Left lobe of liver (tissue), 2 donors: ENCODE results near the gene DYSF. TPM values are rescaled to one million over a fixed set of nuclear protein-coding genes. Genes with fewer than 3 reads are reported as not detected.

Experiments
- ATAC-seq: fragments of 200-7000 bp; cut with Tn5 transposase; one replicate; pipeline ENCODE4 v1.9.1; 2020; ENCODE audit warnings: mild to moderate bottlenecking, moderate library complexity
- DNase-seq: peaks from one replicate; pipeline ENCODE4 v3.0.0-alpha.2; 2020; ENCODE audit warnings: low spot score
- total RNA-seq: library from RNA; stranded (reverse); gene quantifications from one replicate; pipeline ENCODE4 v1.2.1, GENCODE V29; 2021
- donor health status: DM: no; HTN: no; CAD: no; lungs with moderate emphysema.
- donor health status: DM: no; HTN: yes; CAD: no.

Gene DYSF
- total RNA-seq, 1 donor from 2014 or later, result 30.0 TPM

DNA sequence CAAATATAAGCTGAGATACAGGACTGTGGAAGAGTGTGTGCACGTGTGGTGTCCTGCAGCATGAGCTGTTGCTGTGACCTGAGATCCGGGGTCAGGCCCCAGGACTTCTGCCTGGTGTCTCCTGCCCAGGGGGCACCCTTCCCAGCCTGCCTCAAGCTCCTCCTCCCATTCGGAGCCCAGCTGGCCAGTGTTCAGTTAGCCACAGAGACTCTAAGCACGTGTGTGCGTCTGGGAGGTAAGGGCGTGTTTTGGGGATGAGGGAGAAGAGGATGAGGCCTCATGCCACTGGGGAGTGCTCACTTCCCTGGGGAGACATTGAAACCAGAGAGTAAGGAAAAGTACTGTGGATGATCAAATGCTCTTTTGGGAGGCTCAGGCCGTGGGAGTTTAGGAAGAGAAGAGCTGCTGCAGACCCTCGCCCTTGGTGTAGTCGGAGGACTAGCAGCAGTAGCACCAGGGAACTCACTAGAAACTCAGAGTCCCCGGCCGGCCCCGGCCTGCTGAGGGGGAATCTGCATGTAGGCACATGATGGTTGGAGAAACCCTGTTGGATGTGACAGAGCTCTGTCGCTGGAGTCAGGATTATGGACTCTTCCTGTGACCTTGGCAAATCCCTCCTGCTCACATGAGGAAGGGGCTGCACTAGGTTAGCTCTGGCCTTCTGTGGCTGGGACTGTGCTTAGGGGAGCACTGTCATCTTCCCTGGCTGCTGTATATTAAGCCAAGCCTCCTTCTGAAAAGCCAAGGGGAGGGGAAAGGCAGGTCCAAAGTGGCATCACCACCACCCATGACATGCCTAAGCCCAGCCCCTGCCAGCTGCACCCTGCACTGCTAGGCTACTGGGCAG lies 231.1 kb downstream of the DYSF start:
- DNase-seq, result no peak
- no peak for ATAC-seq

DNA sequence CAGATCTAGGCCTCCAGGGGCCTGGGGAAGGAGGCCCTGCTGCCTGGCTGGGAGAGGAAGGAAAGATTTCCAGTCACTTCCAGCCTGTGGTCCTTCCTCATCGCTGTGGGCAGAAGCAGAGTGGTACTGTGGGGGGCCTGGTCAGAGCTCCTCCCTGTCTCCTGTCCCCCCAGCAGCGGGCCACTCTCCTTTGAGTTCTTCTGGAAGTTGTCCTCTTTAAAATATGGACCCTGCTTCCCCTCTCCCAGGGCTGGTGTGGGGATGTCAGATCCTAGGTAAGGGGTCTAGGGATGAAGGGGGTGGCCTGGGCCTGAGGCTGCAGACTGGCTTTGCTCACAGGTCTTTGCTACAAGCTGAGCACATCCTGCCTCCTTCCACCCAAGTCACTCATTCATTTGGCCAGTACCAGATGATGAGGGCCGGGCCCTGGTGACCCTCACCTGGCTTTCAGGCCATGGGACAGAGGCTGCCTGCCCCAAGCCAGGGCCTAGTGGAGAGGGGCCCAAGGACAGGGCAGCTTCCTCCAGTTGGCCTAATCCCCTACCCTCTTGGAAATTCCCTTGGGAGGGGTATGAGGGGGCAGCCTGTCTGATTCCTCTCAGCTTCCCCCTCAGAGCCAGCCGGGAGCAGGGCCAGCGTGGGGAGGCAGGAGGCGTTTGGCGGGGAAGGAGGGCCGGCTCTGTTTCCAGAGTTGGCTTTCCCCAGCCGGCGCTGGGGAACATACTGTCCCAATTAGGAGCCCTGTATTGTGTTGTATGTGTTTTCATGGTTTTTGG lies 231.9 kb downstream of the DYSF start:
- DNase-seq, result no peak

DNA sequence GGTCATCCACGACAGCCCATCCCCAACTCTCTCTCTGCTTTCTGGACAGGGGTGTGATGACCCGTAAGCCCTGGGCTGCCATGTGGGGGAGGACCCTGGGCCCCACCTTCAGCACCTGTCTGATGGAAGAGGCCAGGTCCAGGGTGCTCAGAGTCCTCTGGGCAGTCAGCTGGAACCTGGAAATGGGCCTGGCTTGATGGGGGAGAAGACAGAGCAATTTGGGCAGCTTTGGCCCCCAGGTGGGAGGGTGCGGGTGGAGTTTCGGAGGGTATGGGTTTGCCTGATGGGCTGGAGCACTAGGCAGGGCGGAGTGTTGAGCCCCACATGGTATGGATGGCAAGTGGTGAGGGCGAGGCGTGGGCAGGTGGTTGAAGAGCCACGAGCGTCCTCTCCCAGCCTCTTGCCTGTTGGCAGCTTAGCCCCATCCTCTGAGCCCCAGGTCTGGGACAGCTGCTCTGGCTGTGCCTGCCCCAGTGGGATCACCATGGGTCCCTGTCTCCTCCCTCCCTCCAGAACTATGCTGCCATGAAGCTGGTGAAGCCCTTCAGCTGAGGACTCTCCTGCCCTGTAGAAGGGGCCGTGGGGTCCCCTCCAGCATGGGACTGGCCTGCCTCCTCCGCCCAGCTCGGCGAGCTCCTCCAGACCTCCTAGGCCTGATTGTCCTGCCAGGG lies 232.7 kb downstream of the DYSF start:
- DNase-seq (no peak), ATAC-seq (no peak)

More for the DNA sequence above, 231.9 kb downstream of the DYSF start:
- no peak for ATAC-seq

DNA sequence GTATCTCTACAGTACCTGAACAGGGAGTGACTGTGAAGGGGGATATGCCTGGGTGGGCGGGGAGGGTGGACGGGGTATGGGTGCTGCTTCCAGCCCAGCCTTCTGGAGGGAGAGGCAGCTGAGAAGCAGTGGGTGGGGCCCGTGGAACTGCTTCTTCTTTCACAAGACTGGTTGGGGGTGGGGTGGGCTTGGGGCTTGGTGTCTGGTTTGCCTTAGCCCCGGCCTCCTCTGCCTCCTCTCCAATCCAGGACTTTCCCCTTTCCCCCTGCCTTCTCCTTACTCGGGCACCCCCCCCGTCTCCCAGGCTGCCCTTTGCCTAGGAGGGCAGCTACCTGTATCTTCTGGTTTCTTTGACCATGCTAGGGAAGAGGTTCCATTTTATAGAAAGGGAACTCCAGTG lies 233.4 kb downstream of the DYSF start:
- no peak for DNase-seq

DNA sequence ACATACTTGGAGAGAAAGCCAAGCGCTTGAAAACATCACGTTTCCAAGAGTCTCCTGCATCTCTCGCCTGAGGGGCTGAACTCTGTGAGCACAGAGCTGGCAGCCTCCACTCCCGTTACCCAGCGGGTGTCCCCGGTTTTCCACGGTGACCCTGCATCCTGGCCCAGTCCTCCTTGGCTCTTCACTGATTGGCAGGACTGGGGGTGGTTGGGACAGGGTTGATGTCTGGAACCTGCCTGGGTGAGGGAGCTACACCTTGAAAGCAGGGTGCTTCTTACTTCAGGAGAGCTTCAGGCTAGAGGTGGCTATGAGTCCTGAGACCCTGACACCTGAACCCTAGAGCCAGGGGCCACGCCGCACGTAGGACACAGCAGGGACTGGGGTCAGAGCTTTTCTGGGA lies 234.1 kb downstream of the DYSF start:
- DNase-seq, result no peak
- no peak for ATAC-seq

More for the DNA sequence above, 233.4 kb downstream of the DYSF start:
- ATAC-seq, result no peak

DNA sequence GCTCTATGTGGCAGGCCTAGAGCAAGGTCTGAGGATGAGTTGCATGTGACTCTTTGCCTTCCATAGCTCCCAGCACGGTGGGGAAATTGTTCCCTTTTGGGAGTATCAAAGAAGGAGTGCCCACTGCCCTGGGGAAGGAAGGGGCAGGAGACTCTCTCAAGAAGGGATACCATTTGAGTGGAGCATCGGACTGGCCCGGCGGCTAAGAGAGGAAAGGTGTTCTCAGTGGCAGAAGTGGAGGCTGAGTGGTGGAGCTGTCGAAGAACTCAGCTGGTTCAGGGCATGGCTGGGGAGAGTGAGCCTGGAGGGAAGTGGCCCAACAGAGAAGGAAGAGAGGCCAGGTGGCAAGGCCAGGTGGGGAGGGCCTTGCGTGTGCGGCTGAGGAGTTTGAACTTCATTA lies 235.2 kb downstream of the DYSF start:
- no peak for DNase-seq
- ATAC-seq, result no peak

DNA sequence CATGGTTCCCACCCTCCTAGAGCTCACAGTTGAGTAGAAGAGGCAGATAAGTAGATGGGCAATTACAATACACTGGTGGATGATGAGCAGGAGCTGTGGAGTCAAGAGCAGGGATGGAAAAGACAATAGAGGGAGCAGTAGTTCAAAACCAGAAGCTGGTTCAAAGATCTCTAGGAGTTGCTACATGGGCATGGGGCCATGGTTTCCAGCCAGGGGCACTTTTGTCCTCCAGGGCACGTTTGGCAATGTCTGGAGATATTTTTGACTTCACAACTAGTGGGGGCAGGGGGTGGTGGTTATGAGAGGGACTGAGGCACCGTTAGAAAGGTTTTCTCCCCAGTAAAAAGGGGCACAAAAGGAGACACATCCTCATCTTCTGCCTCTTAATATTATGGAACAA lies 236.0 kb downstream of the DYSF start:
- DNase-seq, result no peak

DNA sequence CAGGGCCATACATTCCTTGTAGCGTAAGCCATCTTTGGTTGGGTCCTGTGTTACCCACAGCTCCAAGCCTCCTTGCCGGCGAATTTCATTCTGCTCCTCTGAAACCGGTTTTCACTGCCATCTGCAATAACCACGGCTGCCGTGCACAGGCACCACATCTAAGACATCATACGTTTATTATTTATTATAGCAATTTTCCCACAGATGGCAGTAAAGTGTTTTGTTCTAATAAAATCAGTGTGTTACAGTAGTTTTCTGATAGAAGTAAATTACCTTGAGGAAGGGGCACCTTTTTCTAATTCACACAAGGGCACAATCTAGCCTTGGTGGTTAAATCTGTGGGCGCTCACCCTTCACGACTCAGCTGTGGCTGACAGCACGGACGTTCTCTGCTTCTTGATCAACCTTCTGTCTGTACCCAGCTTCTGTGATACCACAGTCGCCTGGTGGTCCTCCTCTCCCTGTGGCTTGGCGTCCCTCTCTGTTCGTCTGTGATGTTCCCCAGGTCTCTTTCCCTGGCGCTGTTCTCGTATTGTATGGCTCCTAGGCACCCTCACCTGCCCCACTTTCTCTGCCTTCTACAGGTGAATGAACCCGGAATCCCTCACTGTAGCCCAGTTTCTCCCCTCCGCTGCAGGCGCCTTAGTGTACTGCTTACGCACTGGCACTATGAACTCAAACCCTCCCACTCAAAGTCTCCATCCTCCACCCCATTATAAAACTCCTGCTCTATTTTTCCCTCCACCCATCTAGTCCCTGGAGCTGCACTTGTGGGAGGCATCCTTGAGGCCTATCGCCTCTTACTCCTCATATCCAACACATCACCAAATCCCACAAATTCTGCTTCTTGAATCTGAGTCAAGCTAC lies 236.8 kb downstream of the DYSF start:
- DNase-seq (no peak), ATAC-seq (no peak)

More for the DNA sequence above, 236.0 kb downstream of the DYSF start:
- peak; percentile 62 for ATAC-seq

DNA sequence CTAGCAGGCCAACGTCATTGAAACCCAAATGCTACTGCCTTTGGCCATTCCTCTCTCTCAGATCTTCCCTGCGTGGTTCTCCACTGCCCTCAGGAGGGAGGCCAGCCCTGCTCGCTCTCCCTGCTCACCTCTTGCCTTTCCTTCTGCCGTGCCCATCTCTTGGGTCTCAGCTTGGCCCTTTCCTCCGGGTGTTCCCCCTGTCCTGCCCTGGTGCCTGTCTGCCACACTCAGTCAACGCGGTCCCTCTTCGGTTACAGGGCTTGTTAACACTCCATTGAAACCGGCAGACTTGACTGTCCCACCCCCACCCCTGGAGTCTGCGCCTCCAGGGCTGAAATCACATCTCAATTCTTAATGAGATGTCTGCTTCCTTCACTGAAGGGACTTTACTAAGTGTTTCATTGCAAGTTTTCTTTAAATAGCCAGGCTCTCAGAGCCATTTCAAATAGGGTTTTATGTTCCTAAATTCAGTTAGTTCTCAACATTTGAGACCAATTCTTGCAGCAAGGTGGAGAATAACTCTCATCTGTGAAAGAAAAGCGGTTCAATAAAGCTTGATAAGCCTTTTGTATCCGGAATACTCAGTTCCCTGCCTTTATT lies 237.6 kb downstream of the DYSF start:
- DNase-seq (no peak), ATAC-seq (no peak)

DNA sequence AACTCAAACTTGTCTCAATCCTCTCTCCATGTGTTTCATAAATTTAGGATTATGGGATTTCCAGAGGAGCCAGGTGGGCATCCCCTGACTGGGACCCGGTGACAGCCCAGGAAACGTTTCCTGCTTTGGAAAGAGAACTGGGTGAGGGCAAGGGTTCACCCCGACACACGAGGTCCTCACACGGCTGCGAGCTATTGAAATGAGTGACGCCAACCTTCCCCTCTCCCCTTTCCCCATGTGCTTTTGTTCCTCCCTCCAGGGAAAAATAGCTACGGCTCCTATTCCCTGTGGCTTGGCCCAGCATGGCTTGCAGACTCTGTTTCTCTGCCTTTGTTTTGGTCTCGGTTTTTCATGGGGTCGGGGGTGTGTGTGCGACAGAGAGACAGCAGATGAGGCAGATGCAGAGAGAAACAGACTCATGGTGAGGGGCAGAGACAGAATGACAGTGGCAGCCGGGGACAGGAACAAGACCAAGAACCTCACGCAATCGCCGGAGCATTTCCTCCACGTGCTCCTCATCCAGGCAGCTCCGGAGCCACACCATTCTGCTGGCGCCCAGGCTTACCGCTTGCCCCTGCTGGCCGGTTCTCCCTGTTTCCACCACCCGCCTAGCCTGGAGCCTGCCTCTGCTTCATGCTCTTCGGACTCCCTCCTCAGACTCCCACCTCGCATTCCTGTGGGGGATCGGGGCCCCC lies 238.5 kb downstream of the DYSF start:
- peak; percentile 27 for ATAC-seq
- DNase-seq, result no peak

DNA sequence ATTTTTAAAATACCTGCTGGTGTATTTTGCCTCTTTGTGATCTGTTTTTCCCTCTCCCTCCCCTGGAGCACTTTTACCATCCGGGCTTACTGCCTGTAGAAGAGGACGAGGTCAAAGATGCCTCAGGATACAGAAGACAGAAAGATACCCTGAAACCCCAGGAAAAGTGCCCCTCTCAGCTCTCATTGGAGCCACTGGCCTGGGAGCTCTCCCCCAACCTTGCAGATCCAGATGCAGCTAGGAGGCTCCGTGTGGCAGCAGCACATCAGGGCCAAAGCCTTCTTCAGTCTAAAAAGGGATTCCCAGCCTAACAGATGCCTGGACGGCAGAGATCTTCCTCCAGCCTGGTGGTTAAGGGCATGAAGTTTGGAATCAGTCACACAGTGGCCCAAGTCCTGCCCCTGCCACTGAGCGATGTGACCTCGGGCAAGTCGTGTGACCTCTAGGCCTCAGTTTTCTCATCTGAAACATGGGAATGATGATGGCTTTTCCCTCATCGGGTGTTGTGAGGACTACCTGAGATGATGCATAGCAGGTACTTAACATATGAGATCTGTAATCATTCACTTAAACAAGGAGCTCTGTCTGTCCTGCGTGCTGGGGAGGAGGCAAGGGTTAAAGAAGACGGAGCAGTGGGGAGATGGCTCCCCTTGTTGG lies 239.4 kb downstream of the DYSF start:
- ATAC-seq, result no peak
- DNase-seq, result no peak

DNA sequence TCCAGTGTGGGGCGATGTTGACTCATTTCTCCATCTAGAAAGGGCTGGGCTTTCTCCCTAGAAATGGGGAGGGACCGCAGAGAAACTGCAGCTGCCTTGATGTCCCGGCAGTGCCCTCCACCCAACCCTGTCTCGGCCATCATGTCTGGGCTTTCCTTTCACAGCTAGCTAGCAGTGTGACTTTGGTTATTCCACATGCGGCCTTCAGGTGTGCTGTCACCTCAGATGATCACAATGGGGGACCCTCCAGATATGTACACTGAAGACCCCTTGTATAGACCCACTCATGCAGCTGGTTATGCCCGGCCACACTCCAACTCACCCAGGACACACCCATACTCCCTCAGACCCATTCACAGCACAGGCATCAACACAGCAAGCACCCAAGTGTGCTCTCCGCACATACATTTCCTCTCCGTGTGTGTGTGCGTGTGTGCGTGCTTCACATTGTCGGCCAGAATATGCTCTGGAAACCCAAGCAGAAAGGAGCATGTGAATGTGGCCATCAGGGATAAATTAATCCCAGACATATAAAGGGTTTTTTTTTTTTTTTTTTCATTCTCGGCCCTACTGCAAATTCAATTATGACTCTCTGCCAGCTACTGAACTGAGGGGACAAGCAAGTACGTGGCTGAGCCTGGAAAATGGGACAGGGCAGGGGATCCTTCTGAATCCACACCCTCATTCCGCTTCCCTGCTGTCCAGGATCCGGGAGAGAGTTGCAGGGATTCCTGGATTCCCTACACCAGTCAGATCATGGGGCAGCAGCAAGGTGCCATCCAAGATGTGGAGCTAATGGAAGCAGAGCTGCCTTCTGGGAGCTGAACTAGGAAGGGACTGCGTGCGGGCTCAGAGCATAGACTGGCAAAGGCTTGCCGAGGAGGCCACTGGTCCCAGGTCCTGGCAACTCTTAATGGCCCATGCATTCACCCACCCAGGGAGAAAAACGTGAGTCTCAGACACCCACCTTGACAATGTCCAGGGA lies 240.2 kb downstream of the DYSF start:
- ATAC-seq (no peak), DNase-seq (no peak)

DNA sequence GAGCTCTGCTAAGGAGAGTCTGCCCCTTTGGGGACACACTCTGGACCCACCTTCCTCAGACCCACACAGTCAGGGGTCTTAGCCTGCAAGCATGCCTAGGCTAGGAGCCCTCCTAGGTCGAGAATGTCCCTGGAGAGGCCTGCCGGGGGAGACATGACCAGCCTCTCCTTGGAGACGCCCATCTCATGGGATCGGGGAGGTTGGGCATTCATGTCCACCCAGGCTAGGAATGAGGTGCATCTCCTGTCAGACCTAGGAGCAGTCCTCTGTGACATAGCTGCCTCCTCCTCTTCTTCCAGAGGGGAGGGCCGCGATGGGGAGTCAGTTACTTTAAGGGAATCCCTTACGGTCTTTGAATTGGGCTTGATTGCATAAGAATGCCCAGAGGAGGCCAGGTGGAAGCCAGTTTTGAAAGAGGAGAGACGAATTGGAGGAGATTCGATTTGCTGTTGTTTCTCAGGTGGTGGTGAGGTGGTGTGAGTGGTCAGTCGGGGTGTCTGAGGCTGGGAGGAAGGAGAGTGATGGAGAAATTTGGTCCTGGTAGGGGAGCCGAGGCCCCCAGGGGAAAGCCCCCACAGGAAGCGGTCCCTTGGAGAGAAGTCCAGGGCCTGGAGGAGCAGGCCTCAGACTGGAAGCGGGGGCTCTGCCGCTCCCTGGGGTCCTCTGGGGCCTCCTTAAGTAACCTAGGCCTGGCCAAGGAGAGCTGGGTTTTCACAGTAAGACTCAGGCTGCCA lies 241.3 kb downstream of the DYSF start:
- ATAC-seq (no peak), DNase-seq (no peak)

DNA sequence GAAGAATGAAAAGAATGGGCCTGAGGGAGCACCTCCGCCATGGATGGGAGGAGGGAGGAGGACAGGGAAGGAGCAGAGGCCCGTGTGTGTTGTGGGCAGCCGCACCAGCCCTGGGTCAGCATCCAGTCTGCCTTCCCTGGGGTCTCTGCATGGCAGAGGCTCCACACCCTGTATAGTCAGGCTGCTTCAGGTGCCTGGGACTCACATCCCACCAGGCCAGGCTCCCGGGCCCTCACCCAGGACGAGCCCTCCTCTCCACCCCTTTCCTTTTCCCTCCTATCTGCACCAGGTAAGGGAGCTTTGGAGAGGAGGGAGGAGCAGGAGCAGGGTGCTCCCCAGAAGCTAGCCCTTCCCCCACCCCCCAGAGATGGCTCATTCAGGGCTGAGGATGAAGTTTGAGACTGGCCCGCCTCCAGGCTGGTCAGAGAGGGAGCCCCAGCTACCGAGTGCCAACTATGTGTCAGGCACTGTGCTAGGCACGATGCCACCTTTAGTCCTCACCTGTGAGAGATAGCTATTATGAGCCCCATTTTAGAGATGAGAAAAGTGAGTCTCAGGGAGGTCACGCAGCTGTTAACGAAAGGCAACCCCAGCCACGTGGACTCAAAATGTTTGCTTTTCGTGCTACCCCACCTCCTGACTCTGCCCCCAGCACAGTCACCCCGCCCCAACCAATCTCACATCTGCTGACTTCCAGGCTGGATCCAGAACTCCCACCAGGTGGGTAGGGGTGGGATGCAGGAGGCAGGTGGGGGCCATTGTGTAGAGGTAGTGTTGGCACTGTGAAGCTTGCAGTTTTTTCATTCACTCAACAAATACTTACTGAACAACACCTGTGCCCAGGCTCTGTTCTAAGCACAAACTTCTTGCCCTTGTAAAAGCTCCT lies 242.1 kb downstream of the DYSF start:
- no peak for DNase-seq
- ATAC-seq, result no peak

DNA sequence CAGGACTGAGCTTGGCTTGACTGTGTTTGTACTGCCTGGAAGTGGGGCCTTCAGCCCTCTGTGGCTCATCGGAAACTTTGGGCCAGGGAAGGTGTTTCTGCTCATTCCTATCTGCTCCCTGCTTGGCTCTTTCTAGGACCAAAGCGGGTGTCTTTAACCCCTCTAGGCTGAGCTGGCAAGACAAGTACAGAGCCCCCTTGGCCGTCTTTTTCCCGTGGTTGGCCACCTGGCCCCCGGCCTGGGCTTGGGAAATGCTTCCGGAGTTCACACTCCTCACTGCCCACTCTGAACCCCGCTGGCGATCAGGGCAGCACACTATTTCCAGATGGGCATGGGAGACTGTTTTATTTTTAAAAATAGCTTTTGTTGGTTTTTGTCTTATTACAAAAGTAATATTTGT lies 243.0 kb downstream of the DYSF start:
- no peak for DNase-seq
- ATAC-seq, result no peak
